ENCODE results near the gene DLX3.

DLX3 gene

GRCh38 chr17:49946964-49947584, 48.0 kb downstream of the DLX3 start:
- DNase-seq (ENCODE audit: extremely low spot score) = no peak
- TF ChIP-seq CTCF (IDR thresholded peaks at IDR 0.05; ENCODE audit: control extremely low read depth, extremely low read depth, low read depth, missing control alignments) = no peak
- ChIA-PET POLR2A (no interaction called here), CTCF (no interaction called here)

- DNase-seq (ENCODE audit: extremely low spot score) = no peak
- POLR2A ChIA-PET = no interaction called here
- CTCF ChIA-PET = interaction anchor here (1.0 kb wide), 1 partner anchor 52 kb away, joined by 4 read pairs; no protein-coding TSS in a partner anchor
- TF ChIP-seq CTCF (IDR thresholded peaks at IDR 0.05; ENCODE audit: control extremely low read depth, extremely low read depth, low read depth, missing control alignments) = no peak
Measured at GRCh38 chr17:49946208-49946607, 48.8 kb downstream of the DLX3 start.

- CTCF ChIA-PET = interaction anchor here (0.8 to 2.6 kb wide), 3 partner anchors 8 to 387 kb away, joined by 4 to 10 read pairs (median 9); no protein-coding TSS in a partner anchor
- POLR2A ChIA-PET = no interaction called here
- DNase-seq (ENCODE audit: extremely low spot score) = no peak
- TF ChIP-seq CTCF (IDR thresholded peaks at IDR 0.05; ENCODE audit: control extremely low read depth, extremely low read depth, low read depth, missing control alignments) = no peak
Measured at GRCh38 chr17:49944273-49944870, 50.7 kb downstream of the DLX3 start.

GRCh38 chr17:49942947-49943346, 52.1 kb downstream of the DLX3 start:
- no peak for TF ChIP-seq CTCF (IDR thresholded peaks at IDR 0.05; ENCODE audit: control extremely low read depth, extremely low read depth, low read depth, missing control alignments)
- POLR2A ChIA-PET = no interaction called here

GRCh38 chr17:49941427-49941826, 53.6 kb downstream of the DLX3 start:
- POLR2A ChIA-PET = no interaction called here
- no peak for DNase-seq (ENCODE audit: extremely low spot score)
- CTCF ChIA-PET = interaction anchor here (1.0 to 2.6 kb wide), 4 partner anchors 11 to 65 kb away, joined by 3 to 19 read pairs (median 3); no protein-coding TSS in a partner anchor
- TF ChIP-seq CTCF (IDR thresholded peaks at IDR 0.05; ENCODE audit: control extremely low read depth, extremely low read depth, low read depth, missing control alignments) = no peak

More at GRCh38 chr17:49942947-49943346, 52.1 kb downstream of the DLX3 start:
- CTCF ChIA-PET = interaction anchor here (1.3 to 2.6 kb wide), 3 partner anchors 9 to 54 kb away, joined by 5 to 10 read pairs (median 9); no protein-coding TSS in a partner anchor
- no peak for DNase-seq (ENCODE audit: extremely low spot score)
